ENCODE results near the gene RNF121. TPM values are rescaled to one million over a fixed set of nuclear protein-coding genes. Genes with fewer than 3 reads are reported as not detected.

Gene RNF121
- total RNA-seq, 8 experiments from 2014 or later, result 20.6 to 36.4 (median 31.9) TPM

GRCh38 chr11:71979094-71979493, 50.2 kb downstream of the RNF121 start:
- ATAC-seq (replicated peaks in 6 of 8), result no peak
- H3K4me1 ChIP-seq (replicated peaks in 1 of 2), result no peaks in the 10 kb centered on the region
- H3K4me3 ChIP-seq, result no peak overlapping the region
- in situ Hi-C loops (cut with MboI; ENCODE audit: low pct_unique_long_range_greater_than_20kb in 2 of 9, low sequenced_read_pairs in 9 of 9, unreplicated experiment in 9 of 9), result no loop called here
- no peak overlapping the region for H3K27ac ChIP-seq
- 81 to 100% (median 93%) methylated on average over 2 to 4 of the region's 4 CpGs for WGBS, 10 experiments

DNA sequence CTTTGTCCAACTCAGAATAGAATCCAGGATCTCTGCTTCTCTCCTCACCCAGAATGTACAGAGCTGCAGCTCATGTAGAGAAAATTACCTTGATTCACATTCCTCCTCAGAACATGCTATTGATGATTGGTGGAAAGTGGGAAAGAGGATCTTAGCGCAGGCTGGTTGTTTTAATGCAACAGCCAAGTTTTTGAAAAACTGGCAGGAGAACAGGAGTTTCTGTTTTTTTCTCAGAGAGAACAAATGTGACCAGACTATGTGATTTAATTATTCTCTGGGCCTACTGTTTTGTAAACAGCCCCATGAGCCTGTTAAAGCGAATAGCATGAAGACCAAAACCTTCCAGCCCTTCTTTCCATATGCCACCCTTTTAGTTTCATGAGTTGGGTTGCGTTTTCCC, 50.8 kb downstream of the RNF121 start:
- Histone ChIP-seq H3K27ac (no peak overlapping the region), H3K4me1 (replicated peaks in 1 of 2) (no peaks in the 10 kb centered on the region), H3K4me3 (no peak overlapping the region)
- ATAC-seq (replicated peaks in 6 of 8), result no peak
- in situ Hi-C loops (cut with MboI; ENCODE audit: low pct_unique_long_range_greater_than_20kb in 2 of 9, low sequenced_read_pairs in 9 of 9, unreplicated experiment in 9 of 9), result no loop called here
- 50 to 100% (median 95%) methylated on average over 1 to 3 of the region's 3 CpGs for WGBS, 10 experiments

DNA sequence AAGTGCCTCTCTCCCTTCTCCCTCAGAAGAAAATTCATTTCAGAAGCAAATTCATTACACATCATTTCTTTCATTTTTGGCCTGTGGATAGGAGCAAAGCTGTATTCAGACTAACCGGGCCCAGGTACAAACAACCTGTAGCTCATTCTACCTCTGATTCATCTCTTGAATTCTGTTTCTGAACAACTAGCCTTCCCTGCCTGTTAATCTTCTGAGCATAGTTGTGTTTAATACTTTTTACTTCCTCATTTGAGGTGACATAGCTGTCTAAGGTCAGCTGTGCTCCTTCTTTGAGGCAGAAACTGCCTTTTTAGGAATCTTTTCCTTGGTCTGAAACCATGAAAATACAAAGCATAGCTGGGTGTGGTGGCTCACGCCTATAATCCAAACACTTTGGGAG, 57.3 kb downstream of the RNF121 start:
- H3K27ac ChIP-seq, result no peak overlapping the region
- in situ Hi-C loops (cut with MboI; ENCODE audit: low pct_unique_long_range_greater_than_20kb in 2 of 9, low sequenced_read_pairs in 9 of 9, unreplicated experiment in 9 of 9), result no loop called here
- no peaks in the 10 kb centered on the region for H3K4me1 ChIP-seq (replicated peaks in 1 of 2)
- no peak for ATAC-seq (replicated peaks in 6 of 8)
- 92 to 100% (median 100%) methylated on average over 1 to 2 of the region's 2 CpGs; no CpG with 5 or more reads in 2 of the 10 experiments for WGBS, 10 experiments
- H3K4me3 ChIP-seq, result no peak overlapping the region

DNA sequence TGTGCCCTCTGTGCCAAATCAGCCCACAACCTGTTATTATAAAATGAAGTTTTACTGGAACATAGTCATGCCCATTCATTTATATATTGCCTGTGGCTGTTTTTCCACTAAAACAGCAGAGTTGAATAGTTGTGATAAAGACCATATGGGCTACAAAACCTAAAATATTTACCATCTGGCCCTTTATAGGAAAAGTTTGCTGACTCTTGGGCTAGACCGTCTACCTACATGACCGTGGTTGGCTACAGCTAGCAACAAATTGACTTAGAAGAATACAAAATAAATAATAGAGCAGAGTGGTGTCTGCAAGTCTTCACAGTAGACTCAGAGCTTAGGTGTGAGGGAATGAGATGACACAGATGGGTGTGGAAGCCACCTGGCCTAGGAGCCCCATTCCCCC, 58.7 kb downstream of the RNF121 start:
- 43 to 50% (median 50%) methylated on average over 2 of the region's 2 CpGs; no CpG with 5 or more reads in 6 of the 10 experiments for WGBS, 10 experiments
- ATAC-seq (replicated peaks in 6 of 8), result no peak
- Histone ChIP-seq H3K4me1 (replicated peaks in 1 of 2) (no peaks in the 10 kb centered on the region), H3K4me3 (no peak overlapping the region), H3K27ac (no peak overlapping the region)
- in situ Hi-C loops (cut with MboI; ENCODE audit: low pct_unique_long_range_greater_than_20kb in 2 of 9, low sequenced_read_pairs in 9 of 9, unreplicated experiment in 9 of 9), result no loop called here

DNA sequence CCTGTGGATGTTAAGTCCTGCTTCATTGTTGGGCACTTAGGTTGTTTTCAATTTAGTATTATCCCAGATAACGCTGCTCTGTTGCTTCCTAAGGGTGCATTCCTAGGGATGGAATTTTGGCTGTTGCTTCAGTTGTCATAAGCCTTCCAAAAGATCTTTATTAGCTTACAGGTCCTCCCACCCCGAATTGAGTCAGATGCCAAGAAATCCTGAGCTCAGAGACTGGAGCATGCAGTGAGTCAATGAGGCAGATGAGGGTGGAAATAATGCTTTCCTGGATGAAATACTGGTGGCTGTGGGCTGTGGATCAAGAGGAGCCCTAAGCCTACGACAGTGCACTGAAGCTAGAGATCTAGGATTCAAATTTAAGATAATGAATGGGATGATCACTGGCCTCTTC, 59.2 kb downstream of the RNF121 start:
- in situ Hi-C loops (cut with MboI; ENCODE audit: low pct_unique_long_range_greater_than_20kb in 2 of 9, low sequenced_read_pairs in 9 of 9, unreplicated experiment in 9 of 9), result no loop called here
- ATAC-seq (replicated peaks in 6 of 8), result peak in 3 of 8 experiments; percentile 27 to 78 (median 77)
- no peaks in the 10 kb centered on the region for H3K4me1 ChIP-seq (replicated peaks in 1 of 2)
- H3K4me3 ChIP-seq, result no peak overlapping the region
- no peak overlapping the region for H3K27ac ChIP-seq
- WGBS, 10 experiments, result 0 to 100% (median 94%) methylated on average over 1 to 3 of the region's 3 CpGs; no CpG with 5 or more reads in 3 of the 10 experiments

GRCh38 chr11:71990701-71991100, 61.9 kb downstream of the RNF121 start:
- Histone ChIP-seq H3K4me3 (no peak overlapping the region), H3K4me1 (replicated peaks in 1 of 2) (no peaks in the 10 kb centered on the region), H3K27ac (no peak overlapping the region)
- peak in 3 of 8 experiments; percentile 52 to 69 (median 56) for ATAC-seq (replicated peaks in 6 of 8)
- in situ Hi-C loops (cut with MboI; ENCODE audit: low pct_unique_long_range_greater_than_20kb in 2 of 9, low sequenced_read_pairs in 9 of 9, unreplicated experiment in 9 of 9), result no loop called here
- WGBS, 10 experiments, result 0 to 80% (median 44%) methylated on average over 1 to 3 of the region's 3 CpGs

DNA sequence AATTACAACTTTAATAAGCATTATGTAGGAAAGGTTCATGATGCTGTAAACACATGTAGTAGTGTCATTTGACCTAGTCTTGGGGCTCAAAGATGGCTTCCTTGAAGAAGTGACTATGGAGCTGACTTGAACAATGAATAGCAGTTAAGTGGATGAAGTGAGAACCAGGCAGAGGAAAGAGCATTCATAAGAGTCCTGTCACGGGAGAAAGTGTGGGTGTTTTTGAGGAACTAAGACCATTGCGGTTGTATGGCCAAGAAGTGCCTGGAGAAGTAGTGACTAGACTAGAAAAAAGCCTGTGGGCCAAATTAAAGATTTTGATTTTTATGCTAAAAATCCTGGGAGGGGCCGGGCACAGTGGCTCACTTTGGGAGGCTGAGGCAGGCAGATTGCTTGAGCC, 62.6 kb downstream of the RNF121 start:
- Histone ChIP-seq H3K4me3 (no peak overlapping the region), H3K27ac (no peak overlapping the region), H3K4me1 (replicated peaks in 1 of 2) (no peaks in the 10 kb centered on the region)
- 87 to 100% (median 100%) methylated on average over 1 to 3 of the region's 3 CpGs; no CpG with 5 or more reads in 3 of the 10 experiments for WGBS, 10 experiments
- no peak for ATAC-seq (replicated peaks in 6 of 8)
- in situ Hi-C loops (cut with MboI; ENCODE audit: low pct_unique_long_range_greater_than_20kb in 2 of 9, low sequenced_read_pairs in 9 of 9, unreplicated experiment in 9 of 9), result no loop called here

- Histone ChIP-seq H3K27ac (no peak overlapping the region), H3K4me3 (no peak overlapping the region), H3K4me1 (replicated peaks in 1 of 2) (no peaks in the 10 kb centered on the region)
- in situ Hi-C loops (cut with MboI; ENCODE audit: low pct_unique_long_range_greater_than_20kb in 2 of 9, low sequenced_read_pairs in 9 of 9, unreplicated experiment in 9 of 9), result no loop called here
- WGBS, 10 experiments, result 67 to 100% (median 91%) methylated on average over 1 to 3 of the region's 3 CpGs
- no peak for ATAC-seq (replicated peaks in 6 of 8)
Measured at GRCh38 chr11:71992136-71992730, 63.4 kb downstream of the RNF121 start.

DNA sequence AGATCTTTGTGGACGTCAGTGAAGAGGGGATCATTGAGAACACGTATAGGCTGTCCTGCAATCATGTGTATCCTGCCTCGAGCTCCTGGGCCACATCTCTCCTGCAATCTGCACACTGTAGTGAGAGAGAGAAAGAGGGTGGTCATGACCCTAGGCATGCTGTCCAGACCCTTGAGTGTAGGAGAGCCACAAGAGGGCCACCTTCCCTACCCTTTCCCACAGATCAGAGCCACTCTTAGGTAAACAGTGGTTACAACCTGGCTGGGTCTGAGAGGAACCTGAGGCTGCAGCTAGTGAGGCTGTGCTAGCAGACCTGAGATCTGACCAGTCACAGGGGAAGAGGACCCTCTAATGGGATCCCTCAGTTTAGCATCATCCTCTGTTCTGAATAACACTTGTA, 65.9 kb downstream of the RNF121 start:
- ATAC-seq (replicated peaks in 6 of 8), result no peak
- Histone ChIP-seq H3K4me1 (replicated peaks in 1 of 2) (no peaks in the 10 kb centered on the region), H3K27ac (no peak overlapping the region), H3K4me3 (no peak overlapping the region)
- in situ Hi-C loops (cut with MboI; ENCODE audit: low pct_unique_long_range_greater_than_20kb in 2 of 9, low sequenced_read_pairs in 9 of 9, unreplicated experiment in 9 of 9), result no loop called here
- WGBS, 10 experiments, result 83 to 100% (median 93%) methylated on average over 1 to 2 of the region's 3 CpGs; no CpG with 5 or more reads in 6 of the 10 experiments

DNA sequence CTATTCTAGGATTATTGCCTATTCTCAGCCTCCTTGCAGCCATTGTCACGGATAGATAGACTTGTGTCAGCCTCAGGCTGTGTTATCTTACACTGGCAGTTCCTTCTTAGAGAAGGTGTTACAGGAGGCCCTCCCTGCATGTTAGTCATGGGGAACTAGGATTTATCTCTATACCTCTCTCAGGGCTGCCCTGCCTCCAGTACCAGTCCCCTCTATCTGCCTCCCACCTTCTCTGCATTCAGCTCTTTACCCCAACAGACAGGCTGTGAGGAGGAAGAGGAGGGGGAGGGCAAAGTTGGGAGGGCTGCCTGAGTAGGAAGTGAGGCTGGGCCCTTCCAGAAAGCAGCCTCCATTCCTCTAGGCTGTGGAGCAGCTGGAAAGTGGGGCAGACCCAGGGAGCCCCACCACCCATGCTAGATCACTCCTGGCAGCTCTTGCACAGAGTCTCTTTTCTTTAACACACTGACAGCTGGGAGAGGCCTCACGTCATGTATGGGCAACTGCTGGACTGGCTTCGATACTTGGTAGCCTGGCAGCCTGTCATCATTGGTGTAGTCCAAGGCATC, 67.0 kb downstream of the RNF121 start:
- H3K4me3 ChIP-seq, result no peak overlapping the region
- no peaks in the 10 kb centered on the region for H3K4me1 ChIP-seq (replicated peaks in 1 of 2)
- H3K27ac ChIP-seq, result no peak overlapping the region
- whole genome bisulfite sequencing, 10 experiments, result 80 to 100% (median 100%) methylated on average over 1 to 2 of the region's 3 CpGs; no CpG with 5 or more reads in 5 of the 10 experiments
- ATAC-seq (replicated peaks in 6 of 8), result no peak
- in situ Hi-C loops (cut with MboI; ENCODE audit: low pct_unique_long_range_greater_than_20kb in 2 of 9, low sequenced_read_pairs in 9 of 9, unreplicated experiment in 9 of 9), result no loop called here

- Histone ChIP-seq H3K4me3 (no peak overlapping the region), H3K27ac (no peak overlapping the region), H3K4me1 (replicated peaks in 1 of 2) (no peaks in the 10 kb centered on the region)
- ATAC-seq (replicated peaks in 6 of 8), result no peak
- WGBS, 10 experiments, result 70 to 100% (median 93%) methylated on average over 1 to 3 of the region's 4 CpGs; no CpG with 5 or more reads in 5 of the 10 experiments
- in situ Hi-C loops (cut with MboI; ENCODE audit: low pct_unique_long_range_greater_than_20kb in 2 of 9, low sequenced_read_pairs in 9 of 9, unreplicated experiment in 9 of 9), result no loop called here
Measured at GRCh38 chr11:71996517-71996916, 67.7 kb downstream of the RNF121 start.

DNA sequence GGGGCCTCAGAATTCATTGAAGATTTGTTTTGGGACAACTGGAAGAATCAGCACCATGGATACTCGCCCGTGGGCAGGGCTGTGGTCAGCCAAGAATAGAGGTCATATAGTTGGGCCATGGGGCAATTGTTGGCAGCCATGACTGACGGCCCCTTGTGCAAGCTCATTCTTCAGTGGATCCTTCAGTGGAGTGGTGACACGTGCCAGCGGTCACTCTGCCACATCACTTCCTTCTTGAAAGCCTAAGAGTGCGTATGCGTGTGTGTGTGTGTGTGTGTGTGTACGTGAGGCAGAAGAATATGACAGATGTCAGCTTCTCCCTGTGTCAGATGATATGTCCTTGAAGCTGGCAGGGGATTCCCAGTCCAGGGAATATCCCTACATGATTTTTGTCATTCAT, 68.1 kb downstream of the RNF121 start:
- in situ Hi-C loops (cut with MboI; ENCODE audit: low pct_unique_long_range_greater_than_20kb in 2 of 9, low sequenced_read_pairs in 9 of 9, unreplicated experiment in 9 of 9), result no loop called here
- Histone ChIP-seq H3K27ac (no peak overlapping the region), H3K4me1 (replicated peaks in 1 of 2) (no peaks in the 10 kb centered on the region), H3K4me3 (no peak overlapping the region)
- no peak for ATAC-seq (replicated peaks in 6 of 8)
- 78 to 100% (median 83%) methylated on average over 1 to 6 of the region's 8 CpGs; no CpG with 5 or more reads in 6 of the 10 experiments for WGBS, 10 experiments

DNA sequence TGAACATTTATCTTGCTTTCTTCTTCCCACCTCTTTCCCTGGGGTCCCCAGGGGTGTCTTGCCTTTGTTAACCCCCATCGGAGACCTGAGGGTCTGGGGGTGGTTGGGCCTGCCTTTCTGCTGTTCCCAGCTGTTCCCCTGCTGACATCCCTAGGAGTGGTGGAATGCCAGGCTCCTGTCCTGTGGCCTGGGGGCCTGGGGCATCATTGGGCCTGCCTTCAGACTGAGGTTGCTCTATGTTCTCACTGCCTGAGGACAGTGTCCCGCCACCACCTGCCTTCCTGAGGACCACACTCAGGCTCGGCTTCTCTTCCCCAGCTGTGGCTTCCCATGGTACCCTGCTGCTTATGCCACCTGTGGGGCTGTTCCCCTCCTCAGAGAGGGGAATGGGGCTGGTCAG, 68.7 kb downstream of the RNF121 start:
- 100% methylated on average over 1 to 2 of the region's 3 CpGs; no CpG with 5 or more reads in 7 of the 10 experiments for WGBS, 10 experiments
- H3K4me1 ChIP-seq (replicated peaks in 1 of 2), result no peaks in the 10 kb centered on the region
- H3K27ac ChIP-seq, result no peak overlapping the region
- in situ Hi-C loops (cut with MboI; ENCODE audit: low pct_unique_long_range_greater_than_20kb in 2 of 9, low sequenced_read_pairs in 9 of 9, unreplicated experiment in 9 of 9), result no loop called here
- no peak overlapping the region for H3K4me3 ChIP-seq
- no peak for ATAC-seq (replicated peaks in 6 of 8)

DNA sequence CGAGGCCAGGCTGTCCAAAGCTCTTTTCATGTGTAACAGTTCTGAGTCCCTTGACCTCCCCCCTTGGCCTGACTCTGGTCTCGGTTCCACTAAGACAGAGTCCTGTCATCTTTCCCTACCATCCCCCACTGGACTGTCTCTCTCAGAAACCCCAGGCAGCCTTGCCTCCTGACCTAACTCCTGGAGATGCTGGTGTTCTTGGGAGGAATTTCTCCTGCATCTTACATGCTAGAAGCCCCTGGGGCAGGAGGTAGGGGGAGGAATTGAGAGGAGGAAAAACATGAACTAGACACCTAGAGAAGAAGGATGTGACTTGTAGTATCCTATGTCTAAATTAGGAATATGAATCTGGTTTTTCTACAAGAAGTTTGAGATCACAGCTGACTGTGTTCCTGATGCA, 69.2 kb downstream of the RNF121 start:
- H3K27ac ChIP-seq, result no peak overlapping the region
- in situ Hi-C loops (cut with MboI; ENCODE audit: low pct_unique_long_range_greater_than_20kb in 2 of 9, low sequenced_read_pairs in 9 of 9, unreplicated experiment in 9 of 9), result no loop called here
- 60 to 100% (median 100%) methylated on average over 1 to 2 of the region's 2 CpGs; no CpG with 5 or more reads in 7 of the 10 experiments for WGBS, 10 experiments
- no peaks in the 10 kb centered on the region for H3K4me1 ChIP-seq (replicated peaks in 1 of 2)
- no peak overlapping the region for H3K4me3 ChIP-seq
- no peak for ATAC-seq (replicated peaks in 6 of 8)

Data from motor neuron (in vitro differentiated cells).